Measurements from ENCODE around the gene AGPAT3.
"Not testable (repeated sequence)": the region's sequence is repeated elsewhere in the genome, so short reads cannot be mapped to it uniquely, and the experiment has no call there.

The AGPAT3 gene

GRCh38 chr21:43881935-43882334 is 16.9 kb downstream of the AGPAT3 start:
- no peak for DNase-seq (ENCODE audit: extremely low read depth in 1 of 2, low read depth in 1 of 2)

GRCh38 chr21:43882952-43883545 is 18.0 kb downstream of the AGPAT3 start:
- DNase-seq (ENCODE audit: extremely low read depth in 1 of 2, low read depth in 1 of 2): no peak

- no peak for DNase-seq (ENCODE audit: extremely low read depth in 1 of 2, low read depth in 1 of 2)
These were observed 19.2 kb downstream of the AGPAT3 start for GRCh38 chr21:43884012-43884860.

GRCh38 chr21:43884861-43885417 is 19.9 kb downstream of the AGPAT3 start:
- DNase-seq (ENCODE audit: extremely low read depth in 1 of 2, low read depth in 1 of 2): no peak

- no peak for DNase-seq (ENCODE audit: extremely low read depth in 1 of 2, low read depth in 1 of 2)
These were observed 20.7 kb downstream of the AGPAT3 start for GRCh38 chr21:43885721-43886120.

GRCh38 chr21:43886565-43886964 is 21.5 kb downstream of the AGPAT3 start:
- DNase-seq (ENCODE audit: extremely low read depth in 1 of 2, low read depth in 1 of 2): no peak

GRCh38 chr21:43889069-43889468 is 24.0 kb downstream of the AGPAT3 start:
- no peak for DNase-seq (ENCODE audit: extremely low read depth in 1 of 2, low read depth in 1 of 2)

- no peak for DNase-seq (ENCODE audit: extremely low read depth in 1 of 2, low read depth in 1 of 2)
These were observed 25.0 kb downstream of the AGPAT3 start for GRCh38 chr21:43890042-43890441.

GRCh38 chr21:43892334-43892733 is 27.3 kb downstream of the AGPAT3 start:
- DNase-seq (ENCODE audit: extremely low read depth in 1 of 2, low read depth in 1 of 2): no peak

- DNase-seq (ENCODE audit: extremely low read depth in 1 of 2, low read depth in 1 of 2): no peak
These were observed 28.0 kb downstream of the AGPAT3 start for GRCh38 chr21:43892984-43893535.

- no peak for DNase-seq (ENCODE audit: extremely low read depth in 1 of 2, low read depth in 1 of 2)
These were observed 28.6 kb downstream of the AGPAT3 start for GRCh38 chr21:43893536-43894205.

- DNase-seq (ENCODE audit: extremely low read depth in 1 of 2, low read depth in 1 of 2): no peak
These were observed 29.2 kb downstream of the AGPAT3 start for GRCh38 chr21:43894206-43894577.

- DNase-seq (ENCODE audit: extremely low read depth in 1 of 2, low read depth in 1 of 2): no peak
These were observed 30.2 kb downstream of the AGPAT3 start for GRCh38 chr21:43895196-43895595.

GRCh38 chr21:43896696-43897299 is 31.8 kb downstream of the AGPAT3 start:
- DNase-seq (ENCODE audit: extremely low read depth in 1 of 2, low read depth in 1 of 2): not testable (repeated sequence)

- DNase-seq (ENCODE audit: extremely low read depth in 1 of 2, low read depth in 1 of 2): no peak
These were observed 34.5 kb downstream of the AGPAT3 start for GRCh38 chr21:43899307-43900077.

GRCh38 chr21:43900078-43900385 is 35.0 kb downstream of the AGPAT3 start:
- no peak for DNase-seq (ENCODE audit: extremely low read depth in 1 of 2, low read depth in 1 of 2)

- no peak for DNase-seq (ENCODE audit: extremely low read depth in 1 of 2, low read depth in 1 of 2)
These were observed 35.7 kb downstream of the AGPAT3 start for GRCh38 chr21:43900690-43901089.

- no peak for DNase-seq (ENCODE audit: extremely low read depth in 1 of 2, low read depth in 1 of 2)
These were observed 37.4 kb downstream of the AGPAT3 start for GRCh38 chr21:43902441-43902840.

- no peak for DNase-seq (ENCODE audit: extremely low read depth in 1 of 2, low read depth in 1 of 2)
These were observed 38.5 kb downstream of the AGPAT3 start for GRCh38 chr21:43903451-43904091.

- no peak for DNase-seq (ENCODE audit: extremely low read depth in 1 of 2, low read depth in 1 of 2)
These were observed 39.3 kb downstream of the AGPAT3 start for GRCh38 chr21:43904331-43904781.
